ENCODE results near the gene LACC1. TPM values are rescaled to one million over a fixed set of nuclear protein-coding genes. Genes with fewer than 3 reads are reported as not detected.

LACC1 gene
- total and polyA plus RNA-seq, 2 of the 8 experiments (the other 6 are each of a cell fraction or from before 2014, with no cell fraction given) = 0.57 to 3.6 TPM

GRCh38 chr13:43942286-43942685, 62.6 kb downstream of the LACC1 start:
- H3K23ac ChIP-seq (ENCODE audit: insufficient read length) = no peak overlapping the region
- no peak overlapping the region for H2AK5ac ChIP-seq (ENCODE audit: low read depth, low read length)
- H3K4me2 ChIP-seq (ENCODE audit: insufficient read depth in 1 of 2, low read depth in 2 of 2, low read length in 2 of 2) = no peak overlapping the region
- ChIA-PET POLR2A (ENCODE audit: partially characterized antibody) (interaction anchor here (0.6 kb wide), 1 partner anchor 1583 kb away, joined by 4 read pairs; no protein-coding TSS in a partner anchor), CTCF (ENCODE audit: partially characterized antibody) (interaction anchor here (1.3 to 1.4 kb wide), 2 partner anchors 12 to 81 kb away, joined by 3 to 5 read pairs; no protein-coding TSS in a partner anchor)
- H4K91ac ChIP-seq (replicated peaks; ENCODE audit: insufficient read length, low read length) = no peak overlapping the region
- H2BK120ac ChIP-seq (replicated peaks; ENCODE audit: low read depth, low read length) = no peak overlapping the region
- no peak for DNase-seq (ENCODE audit: low read depth in 1 of 2, low spot score in 2 of 2)
- H3K4ac ChIP-seq (replicated peaks; ENCODE audit: insufficient read length, low read depth, low read length) = no peak overlapping the region
- no peak overlapping the region for H3K18ac ChIP-seq (ENCODE audit: extremely low read depth, low read length)
- H3K36me3 ChIP-seq (ENCODE audit: control insufficient read depth in 2 of 4, insufficient read depth in 4 of 4, low read length in 3 of 4) = no peaks in the 10 kb centered on the region
- no peak overlapping the region for H3K4me3 ChIP-seq (ENCODE audit: extremely low read depth in 1 of 4, insufficient read depth in 2 of 4, low read depth in 3 of 4, low read length in 4 of 4)
- H3K14ac ChIP-seq (ENCODE audit: insufficient read length) = no peak overlapping the region
- no peak overlapping the region for H2BK12ac ChIP-seq (ENCODE audit: low read depth, low read length)
- no peaks in the 10 kb centered on the region for H3K9me3 ChIP-seq (ENCODE audit: insufficient read depth in 2 of 2, low read depth in 1 of 2, low read length in 1 of 2)
- no peaks in the 10 kb centered on the region for H3K23me2 ChIP-seq (ENCODE audit: low read depth, low read length)
- H3K9ac ChIP-seq (replicated peaks in 1 of 4; ENCODE audit: extremely low read depth in 1 of 4, low read depth in 3 of 4, low read length in 3 of 4) = no peak overlapping the region
- H3K79me2 ChIP-seq (ENCODE audit: control insufficient read depth in 1 of 2, insufficient read depth in 2 of 2, low read length in 2 of 2) = no peaks in the 10 kb centered on the region
- no peak overlapping the region for H2AFZ ChIP-seq (ENCODE audit: low read length)
- no peak for FAIRE-seq
- H3K27ac ChIP-seq (ENCODE audit: low read depth, low read length) = no peak overlapping the region
- no peaks in the 10 kb centered on the region for H3K27me3 ChIP-seq (replicated peaks in 1 of 4; ENCODE audit: control insufficient read depth in 3 of 4, extremely low read depth in 1 of 4, insufficient read depth in 3 of 4, low read length in 3 of 4)
- 100% methylated on average over 1 of the region's 1 CpG; no CpG with 5 or more reads in 1 of the 2 experiments for WGBS, 2 experiments (ENCODE audit: extremely low coverage in 1 of 2, insufficient coverage in 1 of 2, insufficient read length in 1 of 2, insufficient replicate concordance in 2 of 2, low coverage in 1 of 2, low lambda C conversion rate in 2 of 2, missing lambda C conversion rate in 1 of 2)
- no peak overlapping the region for H4K8ac ChIP-seq (ENCODE audit: extremely low read depth, insufficient read depth, low read length)
- no peak overlapping the region for H2BK5ac ChIP-seq (ENCODE audit: low read depth, low read length)
- H2BK20ac ChIP-seq (ENCODE audit: low read length) = no peak overlapping the region
- H2BK15ac ChIP-seq (ENCODE audit: low read length) = no peak overlapping the region
- H3K79me1 ChIP-seq (ENCODE audit: low read depth, low read length) = no peaks in the 10 kb centered on the region
- no peak overlapping the region for H4K5ac ChIP-seq (ENCODE audit: insufficient read length, low read depth, low read length)
- H3K4me1 ChIP-seq (replicated peaks in 1 of 4; ENCODE audit: control insufficient read depth in 3 of 4, insufficient read depth in 4 of 4, low read length in 3 of 4) = no peaks in the 10 kb centered on the region
- no peak overlapping the region for H3K56ac ChIP-seq (replicated peaks; ENCODE audit: insufficient read length, low read depth, low read length)
- no peaks in the 10 kb centered on the region for H4K20me1 ChIP-seq (replicated peaks in 1 of 2; ENCODE audit: control insufficient read depth in 1 of 2, insufficient read depth in 2 of 2, low read length in 2 of 2)
- TF ChIP-seq SIN3A (conservative IDR thresholded peaks at IDR 0.05 in 1 of 2, IDR thresholded peaks at IDR 0.05 in 1 of 2; ENCODE audit: low read depth in 1 of 2, low read length in 2 of 2) = no peak
- no peak for TF ChIP-seq HDAC6 (IDR thresholded peaks at IDR 0.05; ENCODE audit: low read depth, low read length)
- no peak for TF ChIP-seq RAD21 (IDR thresholded peaks at IDR 0.05 in 1 of 2, conservative IDR thresholded peaks at IDR 0.05 in 1 of 2; ENCODE audit: low read depth in 2 of 2, low read length in 2 of 2)
- TF ChIP-seq POLR2A (IDR thresholded peaks at IDR 0.05; ENCODE audit: control extremely low read depth in 1 of 2, low read depth in 2 of 2, low read length in 2 of 2) = no peak
- TF ChIP-seq CBX8 (IDR thresholded peaks at IDR 0.05; ENCODE audit: borderline replicate concordance, low read depth, low read length) = no peak
- TF ChIP-seq CTBP2 (IDR thresholded peaks at IDR 0.05; ENCODE audit: borderline replicate concordance, insufficient read depth, insufficient read length, low read length) = no peak
- no peak for TF ChIP-seq CEBPB (IDR thresholded peaks at IDR 0.05; ENCODE audit: low read depth, low read length)
- TF ChIP-seq BRCA1 (IDR thresholded peaks at IDR 0.05; ENCODE audit: low read depth, low read length) = no peak
- no peak for TF ChIP-seq BACH1 (IDR thresholded peaks at IDR 0.05; ENCODE audit: low read length)
- no peak for TF ChIP-seq TEAD4 (IDR thresholded peaks at IDR 0.05; ENCODE audit: low read depth, low read length)
- no peak for TF ChIP-seq GTF2F1 (IDR thresholded peaks at IDR 0.05; ENCODE audit: borderline replicate concordance, low read depth, low read length)
- no peak for TF ChIP-seq E2F6 (IDR thresholded peaks at IDR 0.05)
- TF ChIP-seq HDAC2 (IDR thresholded peaks at IDR 0.05; ENCODE audit: borderline replicate concordance in 1 of 2, low read depth in 2 of 2, low read length in 2 of 2) = no peak
